OCI-LY7 (cell line): ENCODE measurements around the gene ATP6V1E1.

Experiments
- CTCF ChIP-seq: fragments of 200-600 bp; sonication (generic); conservative IDR thresholded peaks from 2 replicates; pipeline ENCODE4 v1.5.1; 2014; ENCODE audit warnings: mild to moderate bottlenecking, antibody characterized with exemption, low read length, moderate library complexity, mixed read lengths
- EZH2phosphoT487 ChIP-seq: fragments of 200-600 bp; sonication (generic); IDR thresholded peaks from 2 replicates; pipeline ENCODE4 v1.6.1; 2018; ENCODE audit warnings: low read depth, borderline replicate concordance, mild to moderate bottlenecking, mixed run types, antibody characterized with exemption, low read length, moderate library complexity, mixed read lengths

GRCh38 chr22:17549183-17549582 lies 79.4 kb downstream of the ATP6V1E1 start:
- TF ChIP-seq CTCF (no peak), EZH2phosphoT487 (no peak)
